Liver (tissue), 9 donors: ENCODE data around the gene DTWD1. TPM values are rescaled to one million over a fixed set of nuclear protein-coding genes. Genes with fewer than 3 reads are reported as not detected.
"Not testable (repeated sequence)": the region's sequence is repeated elsewhere in the genome, so short reads cannot be mapped to it uniquely, and the experiment has no call there.

ENCODE experiments used
- DNase-seq: peaks from one replicate; pipeline ENCODE4 v3.0.0-alpha.2; 2017; ENCODE audit warnings: low spot score
- H3K27ac ChIP-seq, 2 donors: one replicate each; pipeline ENCODE4 v1.7.0; 2013; ENCODE audit warnings: inconsistent platforms in 2 of 2, low read length in 2 of 2, control low read depth in 1 of 2, low read depth in 1 of 2, mild to moderate bottlenecking in 1 of 2
- H3K27me3 ChIP-seq, 4 donors: one replicate each; pipeline versions ENCODE4 v1.6.1 to v1.7.0; 2013; ENCODE audit warnings: low read length in 3 of 4, inconsistent platforms in 1 of 4, mild to moderate bottlenecking in 1 of 4, moderate library complexity in 1 of 4; ENCODE audit not compliant: control insufficient read depth in 4 of 4, insufficient read depth in 4 of 4
- H3K36me3 ChIP-seq, 4 donors: one replicate each; pipeline versions ENCODE4 v1.6.1 to v1.7.0; 2013; ENCODE audit warnings: low read length in 3 of 4, mild to moderate bottlenecking in 3 of 4, low read depth in 1 of 4, moderate library complexity in 1 of 4; ENCODE audit not compliant: control insufficient read depth in 4 of 4, insufficient read depth in 3 of 4
- H3K4me1 ChIP-seq, 4 donors: one replicate each; pipeline versions ENCODE4 v1.6.1 to v1.7.0; 2013; ENCODE audit warnings: low read length in 3 of 4, mild to moderate bottlenecking in 3 of 4, moderate library complexity in 1 of 4; ENCODE audit not compliant: control insufficient read depth in 4 of 4, insufficient read depth in 4 of 4
- H3K4me3 ChIP-seq, 3 donors: one replicate each; pipeline versions ENCODE4 v1.6.1 to v1.7.0; 2013; ENCODE audit warnings: low read length in 3 of 3, control low read depth in 1 of 3, low read depth in 1 of 3, mild to moderate bottlenecking in 1 of 3
- H3K9ac ChIP-seq, 2 donors: one replicate each; pipeline ENCODE4 v1.7.0; 2013; ENCODE audit warnings: low read length in 2 of 2, mild to moderate bottlenecking in 2 of 2, moderate library complexity in 2 of 2, control low read depth in 1 of 2, low read depth in 1 of 2
- H3K9me3 ChIP-seq, 4 donors: one replicate each; pipeline versions ENCODE4 v1.6.1 to v1.7.0; 2013; ENCODE audit warnings: low read length in 3 of 4; ENCODE audit not compliant: control insufficient read depth in 4 of 4
- CTCF ChIP-seq: fragments of 150-350 bp; IDR thresholded peaks from 2 replicates; pipeline ENCODE4 v1.5.1; 2017; ENCODE audit warnings: improper control_type of control experiment, low read depth, low read length; ENCODE audit not compliant: missing input control
- EGR1 ChIP-seq, 2 donors: IDR thresholded peaks; 2 replicates each; pipeline ENCODE4 v1.6.1; 2016 to 2018; ENCODE audit warnings: antibody characterized with exemption in 2 of 2, low read depth in 2 of 2
- FOXA1 ChIP-seq: IDR thresholded peaks from 2 replicates; pipeline ENCODE4 v1.6.1; 2016; ENCODE audit warnings: antibody characterized with exemption
- FOXA2 ChIP-seq: IDR thresholded peaks from 2 replicates; pipeline ENCODE4 v1.6.1; 2016; ENCODE audit warnings: antibody characterized with exemption
- GABPA ChIP-seq, 2 donors: IDR thresholded peaks in 1 of 2; conservative IDR thresholded peaks in 1 of 2; 2 replicates each; pipeline ENCODE4 v1.6.1; 2016; ENCODE audit warnings: antibody characterized with exemption in 2 of 2, mild to moderate bottlenecking in 1 of 2, moderate library complexity in 1 of 2
- HNF4A ChIP-seq, 2 donors: conservative IDR thresholded peaks; 2 replicates each; pipeline ENCODE4 v1.6.1; 2016; ENCODE audit warnings: antibody characterized with exemption in 2 of 2, mild to moderate bottlenecking in 2 of 2
- HNF4G ChIP-seq: IDR thresholded peaks from 2 replicates; pipeline ENCODE4 v1.6.1; 2016; ENCODE audit warnings: antibody characterized with exemption
- JUND ChIP-seq, 2 donors: IDR thresholded peaks; 2 replicates each; pipeline ENCODE4 v1.6.1; 2016; ENCODE audit warnings: antibody characterized with exemption in 2 of 2
- NR2F2 ChIP-seq: IDR thresholded peaks from 2 replicates; pipeline ENCODE4 v1.6.1; 2016; ENCODE audit warnings: antibody characterized with exemption
- REST ChIP-seq: IDR thresholded peaks from 2 replicates; pipeline ENCODE4 v1.6.1; 2016; ENCODE audit warnings: antibody characterized with exemption, mild to moderate bottlenecking
- RXRA ChIP-seq, 2 donors: IDR thresholded peaks; 2 replicates each; pipeline ENCODE4 v1.6.1; 2017 to 2018; ENCODE audit warnings: antibody characterized with exemption in 2 of 2, mild to moderate bottlenecking in 1 of 2
- SP1 ChIP-seq: IDR thresholded peaks from 2 replicates; pipeline ENCODE4 v1.6.1; 2018; ENCODE audit warnings: antibody characterized with exemption, mild to moderate bottlenecking
- TAF1 ChIP-seq: conservative IDR thresholded peaks from 2 replicates; pipeline ENCODE4 v1.6.1; 2016; ENCODE audit warnings: antibody characterized with exemption, mild to moderate bottlenecking
- YY1 ChIP-seq: IDR thresholded peaks from 2 replicates; pipeline ENCODE4 v1.6.1; 2016; ENCODE audit warnings: antibody characterized with exemption, mild to moderate bottlenecking
- WGBS: extraction: QIAGEN DNeasy Blood & Tissue Kit; methylation state at CpG from one replicate; pipeline ENCODE4 v1.1.7; 2013; 5-methylcytosine and 5-hydroxymethylcytosine counted together
- polyA plus RNA-seq, 2 donors: library from polyadenylated mRNA; stranded (reverse) in 1 of 2; unstranded in 1 of 2; fragments of 200-250 nt in 1 of 2; fragments of >200 nt in 1 of 2; fragmentation: Nextera tagmentation in 1 of 2; extraction: Ambion mirVana in 1 of 2; gene quantifications; one replicate each; pipeline versions ENCODE4 v1.2.1 to v1.2.3, GENCODE V29; 2013 to 2015
- total RNA-seq, 2 donors: library from RNA; depleted of rRNA; stranded (reverse); fragments of >200 nt; gene quantifications; one replicate each; pipeline ENCODE4 v1.2.3, GENCODE V29; 2014
- TF ChIP-seq, protein P1 (sequence below): IDR thresholded peaks from 2 replicates; pipeline ENCODE4 v1.6.1; 2016; ENCODE audit warnings: antibody characterized with exemption
- TF ChIP-seq, protein P2 (sequence below): IDR thresholded peaks from 2 replicates; pipeline ENCODE4 v1.6.1; 2016; ENCODE audit warnings: antibody characterized with exemption
- TF ChIP-seq, protein P3 (sequence below): IDR thresholded peaks from 2 replicates; pipeline ENCODE4 v1.6.1; 2016; ENCODE audit warnings: antibody characterized with exemption
- donor health status: healthy.
- donor health status: healthy.
- donor health status: healthy.
- donor health status: healthy.
- donor health status: healthy.

DTWD1 gene
- total and polyA plus RNA-seq, 4 donors = 5.8 to 10.8 (median 9.7) TPM

DNA sequence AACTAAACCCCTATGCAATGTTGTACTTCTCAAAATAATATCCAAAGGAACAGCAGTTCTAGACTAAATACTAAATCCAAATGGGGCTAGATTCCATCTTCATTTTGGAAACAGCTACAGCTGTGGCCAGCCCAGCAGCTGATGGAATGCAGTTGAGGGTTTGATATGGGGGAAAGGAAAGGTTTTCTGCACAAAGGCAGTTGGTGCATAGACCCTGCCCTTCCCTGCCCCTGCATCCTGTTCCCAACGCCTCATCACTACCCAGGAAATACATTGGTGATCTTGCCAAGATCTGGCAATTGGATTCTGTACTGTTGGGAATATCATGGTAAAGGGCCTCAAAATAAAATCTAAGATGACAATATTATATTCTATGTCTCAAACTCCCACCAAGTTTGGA lies 43.9 kb downstream of the DTWD1 start:
- no peaks in the 10 kb centered on the region for H3K9me3 ChIP-seq
- H3K9ac ChIP-seq = no peak overlapping the region
- H3K4me1 ChIP-seq = no peaks in the 10 kb centered on the region
- DNase-seq = no peak
- H3K4me3 ChIP-seq = no peak overlapping the region
- TF ChIP-seq EGR1 (IDR thresholded peaks at IDR 0.05; ENCODE audit: low read depth in 2 of 2) (no peak), SP1 (no peak), CTCF (no peak), FOXA2 (no peak), NR2F2 (no peak), HNF4A (conservative IDR thresholded peaks at IDR 0.05) (no peak), FOXA1 (no peak), GABPA (IDR thresholded peaks at IDR 0.05 in 1 of 2, conservative IDR thresholded peaks at IDR 0.05 in 1 of 2) (no peak), RXRA (IDR thresholded peaks at IDR 0.05) (no peak), HNF4G (no peak), JUND (IDR thresholded peaks at IDR 0.05) (no peak), TAF1 (no peak), YY1 (no peak)
- TF ChIP-seq, protein P1, sequence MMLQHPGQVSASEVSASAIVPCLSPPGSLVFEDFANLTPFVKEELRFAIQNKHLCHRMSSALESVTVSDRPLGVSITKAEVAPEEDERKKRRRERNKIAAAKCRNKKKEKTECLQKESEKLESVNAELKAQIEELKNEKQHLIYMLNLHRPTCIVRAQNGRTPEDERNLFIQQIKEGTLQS = no peak
- TF ChIP-seq, protein P2, sequence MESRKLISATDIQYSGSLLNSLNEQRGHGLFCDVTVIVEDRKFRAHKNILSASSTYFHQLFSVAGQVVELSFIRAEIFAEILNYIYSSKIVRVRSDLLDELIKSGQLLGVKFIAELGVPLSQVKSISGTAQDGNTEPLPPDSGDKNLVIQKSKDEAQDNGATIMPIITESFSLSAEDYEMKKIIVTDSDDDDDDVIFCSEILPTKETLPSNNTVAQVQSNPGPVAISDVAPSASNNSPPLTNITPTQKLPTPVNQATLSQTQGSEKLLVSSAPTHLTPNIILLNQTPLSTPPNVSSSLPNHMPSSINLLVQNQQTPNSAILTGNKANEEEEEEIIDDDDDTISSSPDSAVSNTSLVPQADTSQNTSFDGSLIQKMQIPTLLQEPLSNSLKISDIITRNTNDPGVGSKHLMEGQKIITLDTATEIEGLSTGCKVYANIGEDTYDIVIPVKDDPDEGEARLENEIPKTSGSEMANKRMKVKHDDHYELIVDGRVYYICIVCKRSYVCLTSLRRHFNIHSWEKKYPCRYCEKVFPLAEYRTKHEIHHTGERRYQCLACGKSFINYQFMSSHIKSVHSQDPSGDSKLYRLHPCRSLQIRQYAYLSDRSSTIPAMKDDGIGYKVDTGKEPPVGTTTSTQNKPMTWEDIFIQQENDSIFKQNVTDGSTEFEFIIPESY = no peak
- H3K27me3 ChIP-seq = no peaks in the 10 kb centered on the region
- WGBS = 90% methylated on average over 1 of the region's 1 CpG
- no peaks in the 10 kb centered on the region for H3K36me3 ChIP-seq
- H3K27ac ChIP-seq = no peak overlapping the region

GRCh38 chr15:49666486-49666885 lies 45.6 kb downstream of the DTWD1 start:
- not testable (repeated sequence) for H3K27me3 ChIP-seq, H3K27ac ChIP-seq, H3K9me3 ChIP-seq, H3K4me1 ChIP-seq, H3K4me3 ChIP-seq, DNase-seq, H3K9ac ChIP-seq, H3K36me3 ChIP-seq
- 85% methylated on average over 3 of the region's 3 CpGs for WGBS

GRCh38 chr15:49669288-49669687 lies 48.4 kb downstream of the DTWD1 start:
- Histone ChIP-seq H3K9me3 (no peaks in the 10 kb centered on the region), H3K27ac (no peak overlapping the region), H3K4me1 (no peaks in the 10 kb centered on the region), H3K27me3 (no peaks in the 10 kb centered on the region), H3K36me3 (no peaks in the 10 kb centered on the region), H3K9ac (no peak overlapping the region), H3K4me3 (no peak overlapping the region)
- no peak for TF ChIP-seq HNF4A (conservative IDR thresholded peaks at IDR 0.05)
- TF ChIP-seq REST = no peak
- TF ChIP-seq, protein P1 = no peak
- no peak for TF ChIP-seq GABPA (IDR thresholded peaks at IDR 0.05 in 1 of 2, conservative IDR thresholded peaks at IDR 0.05 in 1 of 2)
- TF ChIP-seq NR2F2 = no peak
- no peak for TF ChIP-seq RXRA (IDR thresholded peaks at IDR 0.05)
- TF ChIP-seq, protein P3, sequence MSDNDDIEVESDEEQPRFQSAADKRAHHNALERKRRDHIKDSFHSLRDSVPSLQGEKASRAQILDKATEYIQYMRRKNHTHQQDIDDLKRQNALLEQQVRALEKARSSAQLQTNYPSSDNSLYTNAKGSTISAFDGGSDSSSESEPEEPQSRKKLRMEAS = no peak
- TF ChIP-seq SP1 = no peak
- TF ChIP-seq JUND (IDR thresholded peaks at IDR 0.05) = no peak
- WGBS = 77% methylated on average over 1 of the region's 1 CpG
- DNase-seq = no peak
